ENCODE data around the gene SLF2. TPM values are rescaled to one million over a fixed set of nuclear protein-coding genes. Genes with fewer than 3 reads are reported as not detected.

The SLF2 gene
- total RNA-seq, 1 donor, result 39.1 TPM

DNA sequence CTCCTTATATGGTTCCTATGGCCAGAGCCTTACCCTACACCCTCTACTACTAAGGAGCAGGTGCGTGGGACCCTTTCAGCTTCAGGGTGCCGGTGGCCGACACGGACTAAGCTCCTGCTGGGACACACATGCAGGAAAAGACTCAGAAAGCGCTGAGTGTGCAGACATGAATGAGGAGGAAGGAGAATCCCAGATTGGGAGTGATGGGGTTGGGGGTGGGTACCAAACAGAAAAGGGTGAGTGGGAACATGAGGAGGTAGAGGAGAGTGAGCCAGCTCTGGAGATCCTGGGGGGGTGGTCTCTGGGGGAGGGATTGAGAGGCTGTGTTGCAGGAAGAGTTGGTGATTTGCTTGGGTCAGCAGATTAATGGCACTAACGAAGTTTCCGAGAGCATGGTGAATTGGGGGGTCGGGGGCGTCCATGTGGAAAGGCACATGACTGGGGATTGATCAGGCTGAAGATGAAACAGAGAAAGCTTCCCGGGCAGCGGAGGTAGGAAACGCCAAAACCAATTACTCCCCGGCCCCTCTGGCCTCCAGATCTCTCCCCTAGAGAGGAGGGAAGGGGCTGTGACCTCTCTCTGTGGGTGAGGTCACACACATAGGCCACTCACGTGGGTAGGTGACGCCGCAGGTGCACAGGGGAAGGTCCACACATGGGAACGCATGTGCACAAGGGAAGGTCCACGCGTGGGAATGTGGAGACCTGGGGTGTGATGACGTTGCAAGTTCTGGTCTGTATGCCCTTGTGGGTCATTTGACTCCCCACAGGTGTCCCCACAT, 37.9 kb upstream of the SLF2 start:
- TF ChIP-seq, protein P1, sequence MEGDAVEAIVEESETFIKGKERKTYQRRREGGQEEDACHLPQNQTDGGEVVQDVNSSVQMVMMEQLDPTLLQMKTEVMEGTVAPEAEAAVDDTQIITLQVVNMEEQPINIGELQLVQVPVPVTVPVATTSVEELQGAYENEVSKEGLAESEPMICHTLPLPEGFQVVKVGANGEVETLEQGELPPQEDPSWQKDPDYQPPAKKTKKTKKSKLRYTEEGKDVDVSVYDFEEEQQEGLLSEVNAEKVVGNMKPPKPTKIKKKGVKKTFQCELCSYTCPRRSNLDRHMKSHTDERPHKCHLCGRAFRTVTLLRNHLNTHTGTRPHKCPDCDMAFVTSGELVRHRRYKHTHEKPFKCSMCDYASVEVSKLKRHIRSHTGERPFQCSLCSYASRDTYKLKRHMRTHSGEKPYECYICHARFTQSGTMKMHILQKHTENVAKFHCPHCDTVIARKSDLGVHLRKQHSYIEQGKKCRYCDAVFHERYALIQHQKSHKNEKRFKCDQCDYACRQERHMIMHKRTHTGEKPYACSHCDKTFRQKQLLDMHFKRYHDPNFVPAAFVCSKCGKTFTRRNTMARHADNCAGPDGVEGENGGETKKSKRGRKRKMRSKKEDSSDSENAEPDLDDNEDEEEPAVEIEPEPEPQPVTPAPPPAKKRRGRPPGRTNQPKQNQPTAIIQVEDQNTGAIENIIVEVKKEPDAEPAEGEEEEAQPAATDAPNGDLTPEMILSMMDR (IDR thresholded peaks at IDR 0.05; ENCODE audit: extremely low read depth, low read depth, low read length), result no peak
- Histone ChIP-seq H4K20me1 (ENCODE audit: insufficient read depth, low read length) (no peaks in the 10 kb centered on the region), H3K79me2 (ENCODE audit: insufficient read depth, low read length) (no peaks in the 10 kb centered on the region), H3K4me1 (ENCODE audit: insufficient read depth, low read length) (peaks cover 5% of the 10 kb centered on the region), H3K36me3 (ENCODE audit: insufficient read depth, low read length) (no peaks in the 10 kb centered on the region), H3K4me3 (ENCODE audit: insufficient read depth, low read length) (no peak overlapping the region), H3K27ac (ENCODE audit: low read depth, low read length) (no peak overlapping the region), H3K27me3 (ENCODE audit: insufficient read depth, low read length) (peaks cover 4% of the 10 kb centered on the region), H3K9me3 (ENCODE audit: low read depth, low read length) (no peaks in the 10 kb centered on the region), H3K4me2 (ENCODE audit: insufficient read depth, low read length) (no peak overlapping the region), H2AFZ (ENCODE audit: low read length) (no peak overlapping the region)
- DNase-seq (ENCODE audit: insufficient read length, low spot score, missing footprints), result no peak

DNA sequence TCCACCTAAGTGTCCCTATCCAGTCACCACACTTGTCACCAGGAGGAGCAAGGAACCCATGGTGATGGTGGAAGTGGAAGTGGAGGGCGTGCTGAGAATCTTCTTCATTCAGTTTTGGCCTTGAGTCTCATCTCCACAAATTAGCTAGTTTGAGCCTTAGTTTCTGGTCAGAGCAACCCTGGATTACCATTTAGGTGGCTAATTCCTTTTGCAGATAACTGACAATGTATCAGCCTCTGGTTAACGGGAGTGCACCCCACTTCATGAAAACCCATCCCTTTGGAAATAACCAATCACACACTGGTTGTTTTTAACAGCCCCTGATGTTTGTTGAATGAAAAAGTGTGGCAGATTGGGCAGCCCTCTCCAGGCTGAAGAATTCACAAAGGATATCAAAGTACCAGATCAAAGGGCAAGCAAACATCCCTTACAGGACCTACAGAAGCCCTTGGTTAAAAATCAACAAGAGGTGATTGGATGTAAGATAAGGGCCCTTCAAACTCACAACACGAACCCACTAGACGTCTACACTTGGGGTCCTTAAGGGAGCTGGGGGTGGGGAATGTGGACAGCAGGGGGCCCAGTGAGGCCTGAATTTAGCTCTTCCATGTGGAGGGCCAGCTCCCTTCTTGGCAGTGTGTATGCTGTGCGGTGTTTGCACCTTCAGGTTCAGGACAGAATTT, 37.1 kb upstream of the SLF2 start:
- no peak overlapping the region for H2AFZ ChIP-seq (ENCODE audit: low read length)
- peaks cover 4% of the 10 kb centered on the region for H3K27me3 ChIP-seq (ENCODE audit: insufficient read depth, low read length)
- peaks cover 5% of the 10 kb centered on the region for H3K4me1 ChIP-seq (ENCODE audit: insufficient read depth, low read length)
- H3K36me3 ChIP-seq (ENCODE audit: insufficient read depth, low read length), result no peaks in the 10 kb centered on the region
- H3K27ac ChIP-seq (ENCODE audit: low read depth, low read length), result no peak overlapping the region
- DNase-seq (ENCODE audit: insufficient read length, low spot score, missing footprints), result no peak
- TF ChIP-seq, protein P1 (IDR thresholded peaks at IDR 0.05; ENCODE audit: extremely low read depth, low read depth, low read length), result no peak
- no peaks in the 10 kb centered on the region for H3K79me2 ChIP-seq (ENCODE audit: insufficient read depth, low read length)
- no peak overlapping the region for H3K4me2 ChIP-seq (ENCODE audit: insufficient read depth, low read length)
- H4K20me1 ChIP-seq (ENCODE audit: insufficient read depth, low read length), result no peaks in the 10 kb centered on the region
- H3K4me3 ChIP-seq (ENCODE audit: insufficient read depth, low read length), result no peak overlapping the region
- no peaks in the 10 kb centered on the region for H3K9me3 ChIP-seq (ENCODE audit: low read depth, low read length)

DNA sequence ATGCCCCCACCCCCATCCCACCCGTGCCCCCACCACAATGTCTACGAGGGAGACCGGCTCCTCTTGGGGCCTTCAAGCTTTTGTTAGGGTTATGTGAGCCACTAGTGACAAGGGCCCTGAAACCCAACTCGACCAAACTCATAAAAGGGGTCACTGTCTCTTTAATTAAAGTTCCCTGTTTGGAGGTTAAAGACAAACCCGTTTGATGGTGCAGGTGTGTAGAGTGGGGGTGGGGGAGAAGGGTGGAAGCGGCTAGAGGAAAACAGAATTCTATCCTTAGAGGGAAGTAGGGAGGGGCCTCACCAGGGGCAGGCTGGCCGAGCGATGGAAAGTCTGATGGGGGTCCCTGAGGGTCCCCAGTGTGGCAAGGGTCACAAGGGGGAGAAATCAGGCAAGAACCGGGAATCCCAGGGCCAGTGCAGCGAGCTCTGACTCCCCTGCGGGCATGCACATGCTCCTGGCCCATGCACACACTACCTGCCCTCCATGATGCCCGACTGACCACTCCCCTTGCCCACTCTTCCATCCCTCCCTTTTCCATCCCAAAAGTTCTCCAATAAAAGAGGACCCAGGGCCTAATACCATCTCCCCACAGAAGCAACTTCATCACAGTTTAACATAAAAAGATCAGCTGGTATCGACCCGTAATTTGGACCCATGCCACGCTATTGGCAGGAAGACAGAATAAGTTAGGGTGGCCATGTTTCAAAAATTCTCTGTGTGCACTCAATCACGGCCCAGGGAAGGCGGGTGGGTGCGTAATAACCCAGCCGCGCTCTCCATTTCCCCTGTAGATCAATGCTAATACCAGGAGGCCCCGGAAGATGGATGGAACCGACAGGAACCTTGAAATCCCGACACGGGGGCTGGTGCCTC, 35.9 kb upstream of the SLF2 start:
- H3K36me3 ChIP-seq (ENCODE audit: insufficient read depth, low read length), result no peaks in the 10 kb centered on the region
- DNase-seq (ENCODE audit: insufficient read length, low spot score, missing footprints), result no peak
- no peaks in the 10 kb centered on the region for H3K9me3 ChIP-seq (ENCODE audit: low read depth, low read length)
- peaks cover 8% of the 10 kb centered on the region for H3K4me1 ChIP-seq (ENCODE audit: insufficient read depth, low read length)
- no peak overlapping the region for H2AFZ ChIP-seq (ENCODE audit: low read length)
- H3K4me2 ChIP-seq (ENCODE audit: insufficient read depth, low read length), result no peak overlapping the region
- no peaks in the 10 kb centered on the region for H3K79me2 ChIP-seq (ENCODE audit: insufficient read depth, low read length)
- TF ChIP-seq, protein P1 (IDR thresholded peaks at IDR 0.05; ENCODE audit: extremely low read depth, low read depth, low read length), result no peak
- H3K27me3 ChIP-seq (ENCODE audit: insufficient read depth, low read length), result peaks cover 4% of the 10 kb centered on the region
- H3K27ac ChIP-seq (ENCODE audit: low read depth, low read length), result no peak overlapping the region
- no peak overlapping the region for H3K4me3 ChIP-seq (ENCODE audit: insufficient read depth, low read length)
- H4K20me1 ChIP-seq (ENCODE audit: insufficient read depth, low read length), result no peaks in the 10 kb centered on the region

All from osteoblast (primary cell).